Cardiac muscle cell (in vitro differentiated cells and primary cell): ENCODE measurements around the gene TMEM52B. TPM values are rescaled to one million over a fixed set of nuclear protein-coding genes. Genes with fewer than 3 reads are reported as not detected.

Experiments used
- DNase-seq, 2 donors: peaks; one replicate each; pipeline versions ENCODE4 v3.0.0 to v3.0.0-alpha.2; 2010 to 2017; ENCODE audit warnings: low read depth in 1 of 2, low spot score in 1 of 2
- H3K27ac ChIP-seq: fragments of 200-600 bp; sonication (generic); 2 replicates; pipeline ENCODE4 v1.5.1; 2016
- H3K27me3 ChIP-seq: fragments of 200-600 bp; sonication (generic); 2 replicates; pipeline ENCODE4 v1.6.0; 2016; ENCODE audit warnings: control low read depth
- H3K36me3 ChIP-seq: fragments of 200-600 bp; sonication (generic); 2 replicates; pipeline ENCODE4 v1.5.1; 2016; ENCODE audit warnings: control low read depth
- H3K4me1 ChIP-seq: fragments of 200-600 bp; sonication (generic); 2 replicates; pipeline ENCODE4 v1.8.1; 2017; ENCODE audit warnings: low read depth, mild to moderate bottlenecking, mixed run types
- H3K4me3 ChIP-seq: fragments of 200-600 bp; sonication (generic); 2 replicates; pipeline ENCODE4 v1.5.1; 2016; ENCODE audit warnings: mild to moderate bottlenecking
- H3K9me3 ChIP-seq: fragments of 200-600 bp; sonication (generic); 2 replicates; pipeline ENCODE4 v1.5.1; 2017; ENCODE audit warnings: low read depth, mild to moderate bottlenecking, control low read depth
- CTCF ChIP-seq: IDR thresholded peaks from 2 replicates; pipeline ENCODE4 v1.5.1; 2012; ENCODE audit warnings: low read depth, mild to moderate bottlenecking, low read length
- polyA plus RNA-seq: library from polyadenylated mRNA; unstranded; fragments of >200 nt; fragmentation: Nextera tagmentation; extraction: Ambion mirVana; gene quantifications from 2 replicates; pipeline ENCODE4 v1.2.1, GENCODE V29; 2016
- total RNA-seq: library from RNA; depleted of rRNA; stranded (reverse); fragments of >200 nt; gene quantifications from 2 replicates; pipeline ENCODE4 v1.2.3, GENCODE V29; 2016

The TMEM52B gene
- total and polyA plus RNA-seq, 2 experiments from 2014 or later: not detected

- H3K4me3 ChIP-seq: no peak overlapping the region
- DNase-seq: no peak
- no peak for TF ChIP-seq CTCF
- no peaks in the 10 kb centered on the region for H3K27me3 ChIP-seq
- H3K9me3 ChIP-seq: no peaks in the 10 kb centered on the region
- H3K27ac ChIP-seq: no peak overlapping the region
- peaks cover 9% of the 10 kb centered on the region for H3K36me3 ChIP-seq
- no peaks in the 10 kb centered on the region for H3K4me1 ChIP-seq
Measured at GRCh38 chr12:10226731-10227130, 47.9 kb downstream of the TMEM52B start.

GRCh38 chr12:10227648-10228047 lies 48.8 kb downstream of the TMEM52B start:
- no peak overlapping the region for H3K27ac ChIP-seq
- no peaks in the 10 kb centered on the region for H3K4me1 ChIP-seq
- no peak overlapping the region for H3K4me3 ChIP-seq
- DNase-seq: no peak
- TF ChIP-seq CTCF: no peak
- H3K9me3 ChIP-seq: no peaks in the 10 kb centered on the region
- H3K27me3 ChIP-seq: no peaks in the 10 kb centered on the region
- peaks cover 4% of the 10 kb centered on the region for H3K36me3 ChIP-seq

- H3K9me3 ChIP-seq: no peaks in the 10 kb centered on the region
- no peak for TF ChIP-seq CTCF
- DNase-seq: no peak
Measured at GRCh38 chr12:10234562-10234961, 55.7 kb downstream of the TMEM52B start.

GRCh38 chr12:10235761-10236631 lies 57.2 kb downstream of the TMEM52B start:
- no peaks in the 10 kb centered on the region for H3K4me1 ChIP-seq
- H3K36me3 ChIP-seq: no peaks in the 10 kb centered on the region
- H3K9me3 ChIP-seq: no peaks in the 10 kb centered on the region
- no peaks in the 10 kb centered on the region for H3K27me3 ChIP-seq
- H3K27ac ChIP-seq: no peak overlapping the region
- TF ChIP-seq CTCF: peak; percentile 77
- no peak overlapping the region for H3K4me3 ChIP-seq
- peak; percentile 57 to 61 for DNase-seq

More at GRCh38 chr12:10234562-10234961, 55.7 kb downstream of the TMEM52B start:
- H3K27me3 ChIP-seq: no peaks in the 10 kb centered on the region
- no peaks in the 10 kb centered on the region for H3K4me1 ChIP-seq
- no peak overlapping the region for H3K4me3 ChIP-seq
- H3K36me3 ChIP-seq: no peaks in the 10 kb centered on the region
- no peak overlapping the region for H3K27ac ChIP-seq

GRCh38 chr12:10236720-10237119 lies 57.9 kb downstream of the TMEM52B start:
- no peak for TF ChIP-seq CTCF
- H3K9me3 ChIP-seq: no peaks in the 10 kb centered on the region

More at GRCh38 chr12:10236720-10237119, 57.9 kb downstream of the TMEM52B start:
- Histone ChIP-seq H3K4me1 (no peaks in the 10 kb centered on the region), H3K36me3 (no peaks in the 10 kb centered on the region), H3K27ac (no peak overlapping the region), H3K27me3 (no peaks in the 10 kb centered on the region), H3K4me3 (no peak overlapping the region)
- DNase-seq: no peak
